NCI-H510A (cell line): ENCODE data around the gene EYA2.
"Not testable (repeated sequence)": the region's sequence is repeated elsewhere in the genome, so short reads cannot be mapped to it uniquely, and the experiment has no call there.

Source experiments
- DNase-seq: peaks from one replicate; lab custom pipeline; 2025; lab: John Stamatoyannopoulos, UW

Gene EYA2

GRCh38 chr20:46895906-46896242 is 1.2 kb downstream of the EYA2 start:
- DNase-seq = no peak

DNA sequence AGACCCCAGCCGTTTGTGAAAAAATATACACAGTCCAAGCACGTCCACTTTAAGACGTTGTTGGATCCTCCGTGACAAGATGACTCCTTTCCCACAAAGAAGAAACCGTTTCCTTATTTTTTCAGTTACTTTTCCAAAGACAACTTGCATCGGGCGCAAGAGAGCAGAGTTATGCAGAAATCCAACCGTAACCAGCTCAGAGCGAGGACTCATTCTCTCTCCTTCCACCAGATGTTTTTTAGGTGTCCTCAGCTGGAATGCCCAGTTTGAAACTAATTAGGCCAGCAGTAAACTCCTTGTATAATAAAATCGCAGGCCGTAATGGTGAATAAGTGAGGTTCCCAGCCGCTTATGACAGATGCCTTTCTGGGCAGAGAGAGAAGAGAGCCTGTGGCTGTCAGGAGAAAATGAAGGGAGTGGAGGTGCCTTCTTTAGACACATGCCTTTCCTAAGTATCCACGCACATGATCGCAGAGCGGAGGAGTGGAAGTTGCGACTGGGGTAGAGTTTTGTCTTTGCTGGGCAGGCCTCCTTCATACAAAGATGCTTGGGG is 2.8 kb downstream of the EYA2 start:
- DNase-seq = no peak

GRCh38 chr20:46898423-46898822 is 3.8 kb downstream of the EYA2 start:
- no peak for DNase-seq

DNA sequence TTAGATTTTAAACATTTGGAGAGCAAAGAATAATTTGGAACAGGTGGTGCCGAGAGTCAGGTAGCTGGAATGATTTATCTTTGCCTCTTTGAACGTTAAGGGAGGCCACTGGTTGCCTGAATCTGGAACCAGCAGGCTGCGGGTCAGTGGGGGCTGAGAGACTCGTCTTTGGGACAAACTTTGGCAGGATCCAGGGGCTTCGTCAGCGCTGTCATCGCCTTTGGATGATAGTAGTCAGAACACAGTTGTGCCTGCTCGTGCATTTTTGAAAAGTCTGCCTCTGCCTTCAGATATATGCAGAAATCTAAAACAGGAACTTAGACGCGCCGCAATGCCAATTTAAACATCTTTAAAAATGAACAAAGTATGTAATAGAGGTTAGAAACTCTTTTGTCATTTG is 5.0 kb downstream of the EYA2 start:
- DNase-seq = no peak

GRCh38 chr20:46900086-46900485 is 5.4 kb downstream of the EYA2 start:
- no peak for DNase-seq

GRCh38 chr20:46900826-46901225 is 6.2 kb downstream of the EYA2 start:
- no peak for DNase-seq

DNA sequence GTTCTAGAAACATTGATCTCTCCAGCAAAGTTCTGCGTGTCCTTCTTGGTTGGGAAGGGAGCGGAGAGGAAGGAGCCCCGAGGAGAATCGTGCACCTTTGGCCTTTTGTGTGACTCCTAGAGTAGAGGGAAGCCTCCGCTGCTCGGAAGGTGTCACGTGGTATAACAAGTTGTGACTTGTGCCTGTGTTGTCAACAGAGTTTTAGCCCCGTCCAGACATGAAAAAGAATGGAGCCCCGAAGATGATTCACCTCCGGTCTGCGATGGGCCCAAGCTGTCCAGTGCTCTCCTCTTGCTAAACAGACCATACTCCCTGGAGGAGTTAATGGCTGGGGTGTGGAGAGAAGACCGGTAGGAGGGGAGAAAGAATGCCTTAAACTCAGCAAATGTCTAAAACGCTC is 7.0 kb downstream of the EYA2 start:
- no peak for DNase-seq

- no peak for DNase-seq
Observed at GRCh38 chr20:46903256-46903655, 8.6 kb downstream of the EYA2 start.

DNA sequence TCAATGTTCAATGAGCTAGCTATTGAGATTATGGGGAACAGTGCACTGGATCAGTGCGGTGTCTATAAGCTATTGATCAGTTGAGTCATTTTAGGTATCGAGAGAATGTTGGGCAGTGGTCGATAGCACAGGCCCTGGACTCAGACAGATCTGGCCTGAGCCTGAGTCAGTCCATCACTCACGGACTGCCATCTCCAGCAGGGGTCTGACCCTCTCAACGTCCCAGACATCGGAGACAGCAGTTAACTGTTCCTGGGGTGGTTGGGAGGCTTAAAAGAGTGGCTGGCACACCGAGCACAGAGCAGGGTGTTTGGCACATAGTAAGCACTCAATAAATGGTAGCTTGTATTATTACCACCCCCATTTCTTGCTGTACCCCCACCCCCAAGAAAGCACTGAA is 9.3 kb downstream of the EYA2 start:
- DNase-seq = no peak

DNA sequence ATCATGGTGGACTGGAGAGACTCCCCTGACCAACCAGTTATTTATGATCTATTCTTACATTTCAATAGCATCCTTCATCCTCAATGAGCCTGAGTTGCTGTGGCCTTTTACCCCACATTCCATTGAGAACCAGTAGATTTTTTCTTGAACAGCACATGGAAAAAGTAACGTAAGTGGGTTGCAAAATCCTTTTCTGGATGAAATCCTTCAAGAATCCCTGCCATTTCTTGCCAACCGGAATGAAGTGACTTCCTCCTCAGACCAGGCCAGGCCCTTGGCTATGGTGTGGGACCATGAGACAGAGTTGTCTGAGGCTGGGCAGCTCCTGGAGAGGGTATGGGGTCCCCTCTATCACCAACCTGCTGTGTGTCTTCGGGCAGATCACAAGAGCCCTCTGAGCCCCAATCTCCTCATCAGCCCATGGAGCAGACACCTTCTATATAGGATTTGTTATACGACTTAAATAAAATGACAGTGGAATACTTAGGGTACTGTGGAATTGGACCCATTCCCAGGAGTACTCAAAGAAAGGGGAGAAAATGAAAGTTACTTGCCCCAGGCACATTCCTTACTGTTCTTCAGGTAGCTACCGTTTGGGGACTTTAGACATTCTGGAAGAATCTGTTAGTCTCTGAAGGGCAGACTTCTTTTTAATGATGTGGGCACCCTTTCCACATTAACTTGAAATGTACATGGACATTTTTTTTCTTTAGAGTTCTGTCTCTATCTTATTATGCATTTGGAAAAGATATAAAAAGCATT is 10.9 kb downstream of the EYA2 start:
- no peak for DNase-seq

DNA sequence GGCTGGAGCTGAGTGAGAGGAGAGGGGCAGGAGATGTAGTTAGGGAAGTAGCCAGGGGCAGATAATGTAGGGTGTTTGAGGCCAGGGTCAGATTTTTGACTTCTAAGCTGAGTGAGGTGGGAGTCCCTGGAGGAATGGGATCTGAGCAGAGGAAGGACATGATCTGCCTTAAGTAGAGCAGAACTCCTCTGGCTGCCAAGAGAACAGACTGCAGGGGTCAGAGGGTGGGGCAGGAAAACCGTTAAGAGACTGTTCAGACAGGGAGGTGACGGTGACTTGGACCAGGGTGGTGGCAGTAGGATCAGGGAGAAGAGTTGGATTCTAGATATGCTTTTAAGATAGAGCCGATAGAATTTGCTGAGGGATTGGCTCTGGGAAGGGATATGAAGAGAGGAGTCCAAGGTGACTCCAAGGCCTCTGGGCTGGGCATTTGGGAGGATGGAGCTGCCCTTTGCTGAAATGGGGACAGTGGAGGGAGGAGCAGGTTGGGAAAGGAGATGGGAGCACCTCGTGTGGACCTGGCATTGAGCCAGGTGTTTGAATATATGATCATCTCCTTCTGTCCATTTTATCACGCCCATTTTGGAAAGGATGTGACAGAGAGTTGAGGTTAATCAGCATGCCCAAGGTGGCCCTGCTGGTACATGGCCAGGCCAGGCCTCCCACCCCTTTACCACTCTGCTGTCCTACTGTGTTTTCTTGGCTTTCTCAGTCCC is 18.8 kb downstream of the EYA2 start:
- no peak for DNase-seq

DNA sequence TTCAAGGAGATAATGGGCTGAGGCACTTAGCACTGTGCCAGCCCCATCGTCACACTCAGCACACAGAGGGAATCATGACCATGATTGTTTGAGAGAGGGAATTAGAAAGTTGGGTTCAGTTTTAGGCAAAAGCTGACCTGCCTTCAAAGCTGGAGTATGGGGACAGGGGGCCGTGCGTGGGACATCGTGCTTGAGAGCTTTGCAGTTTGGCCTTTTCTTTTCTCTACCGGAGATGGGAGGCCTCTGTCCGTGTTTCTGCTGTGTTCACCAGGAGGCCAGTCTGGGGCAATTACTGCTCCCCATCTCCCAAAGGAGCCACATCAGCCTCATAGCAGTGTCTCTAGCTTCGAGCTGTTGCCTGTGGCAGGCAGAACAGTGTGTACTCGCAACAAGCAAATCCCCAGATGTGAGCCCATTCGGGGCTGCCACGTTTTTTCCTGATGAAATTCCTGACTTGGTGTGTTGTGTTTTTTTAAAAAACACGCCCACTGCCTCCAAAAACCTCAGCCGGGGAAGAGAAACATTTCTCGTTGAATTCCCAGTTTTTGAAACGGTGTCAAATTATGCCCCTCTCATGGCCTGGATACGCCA is 20.2 kb downstream of the EYA2 start:
- DNase-seq = no peak

GRCh38 chr20:46915575-46916257 is 21.1 kb downstream of the EYA2 start:
- no peak for DNase-seq

GRCh38 chr20:46916258-46916603 is 21.6 kb downstream of the EYA2 start:
- no peak for DNase-seq

DNA sequence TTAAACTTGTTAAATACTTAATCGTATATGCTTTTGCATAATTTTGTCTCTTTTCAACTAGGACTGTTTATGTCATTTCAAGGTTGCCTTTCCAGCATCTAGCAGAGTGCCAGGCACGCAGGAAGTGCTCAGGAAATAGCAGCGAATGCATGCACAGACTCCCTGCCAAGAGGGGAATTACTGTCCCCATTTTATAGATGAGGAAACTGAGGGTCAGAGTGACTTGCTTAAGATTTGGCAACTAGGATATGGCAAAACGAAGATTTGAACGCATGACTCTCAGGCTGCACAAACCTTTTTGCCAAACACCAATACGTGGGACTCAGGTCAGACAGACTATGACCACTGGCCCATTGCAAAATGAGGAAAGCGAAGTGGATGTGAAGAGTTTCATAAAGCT is 22.5 kb downstream of the EYA2 start:
- no peak for DNase-seq

DNA sequence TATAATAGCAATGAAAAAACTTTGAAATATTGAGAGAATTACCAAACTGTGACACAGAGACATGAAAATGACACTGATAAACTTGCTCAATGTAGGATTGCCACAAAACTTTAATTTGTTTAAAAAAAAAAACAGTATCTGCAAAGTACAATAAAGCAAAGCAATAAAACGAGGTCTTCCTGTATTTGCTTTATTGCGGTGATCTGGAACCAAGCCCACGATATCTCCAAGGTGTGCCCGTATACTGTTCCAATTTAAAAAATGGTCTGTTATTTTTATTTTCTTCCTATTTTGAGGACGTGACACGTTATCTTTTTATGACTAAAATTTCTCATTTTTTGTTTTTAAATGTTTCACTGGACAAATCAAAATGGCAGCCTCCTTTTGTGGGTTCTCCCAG is 25.5 kb downstream of the EYA2 start:
- no peak for DNase-seq

DNA sequence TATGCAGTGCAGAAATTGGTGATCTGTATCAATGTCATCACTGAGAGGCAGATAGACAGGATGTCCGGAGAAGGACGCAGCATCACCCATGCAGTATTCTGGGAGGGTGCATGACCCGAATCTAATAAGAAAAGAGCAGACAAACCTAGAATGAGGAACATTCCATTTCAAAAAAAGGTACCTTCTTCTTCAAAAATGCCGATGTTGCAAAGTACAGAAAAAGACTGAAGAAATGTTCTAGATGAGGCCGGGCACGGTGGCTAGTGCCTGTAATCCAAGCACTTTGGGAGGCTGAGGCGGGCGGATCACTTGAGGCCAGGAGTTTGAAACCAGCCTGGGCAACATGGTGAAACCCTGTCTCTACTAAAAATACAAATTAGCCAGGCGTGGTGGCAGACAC is 28.2 kb downstream of the EYA2 start:
- DNase-seq = not testable (repeated sequence)

- no peak for DNase-seq
Observed at GRCh38 chr20:46923550-46923949, 28.9 kb downstream of the EYA2 start.

DNA sequence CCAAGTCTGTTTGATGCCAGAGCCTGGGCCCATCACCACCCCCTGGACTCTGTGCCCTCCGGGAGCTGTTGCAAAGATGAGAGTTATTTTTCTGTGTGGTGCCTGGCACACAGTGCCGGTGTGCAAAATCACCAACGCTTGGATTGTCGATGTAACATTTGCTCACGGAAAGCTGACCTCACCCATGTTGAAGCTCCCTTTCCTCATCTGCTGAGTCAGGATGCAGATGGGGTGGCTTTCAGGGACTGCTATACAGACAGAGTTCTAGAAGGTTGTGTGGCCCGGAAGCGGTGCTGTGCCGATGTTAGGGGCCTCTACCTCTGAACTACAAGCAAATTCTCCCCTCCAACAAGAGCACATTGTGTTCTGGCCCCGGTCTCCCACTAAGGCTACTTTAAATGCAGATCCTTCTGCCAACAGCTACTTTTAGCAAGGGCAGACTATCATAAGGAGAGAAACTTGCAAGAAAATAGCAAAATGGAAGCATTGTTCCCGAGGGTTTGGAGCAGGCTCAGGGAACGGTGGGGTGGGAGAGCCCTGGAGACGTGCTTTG is 34.0 kb downstream of the EYA2 start:
- no peak for DNase-seq

GRCh38 chr20:46929902-46930301 is 35.3 kb downstream of the EYA2 start:
- no peak for DNase-seq

DNA sequence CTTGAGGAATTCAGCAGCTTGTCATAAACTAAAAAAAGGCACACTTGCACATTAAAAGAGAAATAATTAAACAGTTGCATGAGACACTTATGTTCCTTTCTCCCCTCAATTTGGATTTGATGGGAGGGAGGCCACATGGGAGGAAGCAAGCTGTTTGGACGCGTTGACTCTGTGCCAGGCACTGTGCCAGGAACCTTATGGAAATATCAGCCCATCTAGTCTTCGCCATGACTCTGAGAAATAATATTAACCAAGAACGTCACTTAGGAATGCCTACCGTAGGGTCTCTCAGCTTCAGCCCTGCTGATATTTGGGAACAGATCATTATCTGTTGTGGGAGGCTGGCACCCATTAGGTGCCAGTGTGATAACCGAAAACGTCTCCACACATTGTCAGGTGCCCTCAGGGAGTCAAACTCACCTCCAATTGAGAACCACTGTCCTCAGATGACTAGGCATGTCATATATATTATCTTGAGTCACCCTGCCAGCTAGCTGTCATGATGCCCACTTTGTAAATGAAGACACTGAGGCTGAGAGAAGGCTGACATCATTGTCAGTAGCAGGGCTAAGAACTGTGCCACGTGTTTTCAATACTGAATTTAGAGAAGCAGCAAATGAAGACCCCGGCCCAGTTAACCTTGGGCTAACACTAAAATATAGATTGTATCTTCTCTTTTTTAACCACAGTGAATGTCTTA is 36.1 kb downstream of the EYA2 start:
- DNase-seq = no peak

DNA sequence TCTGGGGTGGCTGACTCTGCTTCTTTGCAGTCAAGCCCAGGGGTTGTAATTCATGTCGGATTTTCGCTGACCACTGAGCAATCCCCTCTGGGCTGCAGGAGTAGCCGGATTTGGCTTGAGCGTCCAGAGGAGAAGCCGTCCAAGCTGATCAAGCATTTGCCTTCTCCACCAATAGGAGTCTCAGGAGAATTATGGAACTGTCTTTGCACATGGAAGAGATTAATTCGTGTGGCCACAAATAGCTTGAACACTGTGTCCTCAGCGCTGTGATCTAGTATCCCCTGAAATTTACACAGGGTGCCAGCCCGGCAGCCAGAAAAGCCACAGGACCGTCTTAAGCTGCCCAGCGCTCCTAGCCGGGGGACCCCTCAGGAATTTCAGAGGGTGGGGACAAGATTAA is 37.1 kb downstream of the EYA2 start:
- DNase-seq = no peak
